ELF-1 (cell line): Measurements from ENCODE around the gene RGS7.
"Not testable (repeated sequence)": the region's sequence is repeated elsewhere in the genome, so short reads cannot be mapped to it uniquely, and the experiment has no call there.

Source experiments
- DNase-seq: peaks from one replicate; pipeline ENCODE4 v3.0.0-alpha.2; 2016; ENCODE audit warnings: low read depth, low spot score

The RGS7 gene

GRCh38 chr1:240985081-240985480, 371.9 kb downstream of the RGS7 start:
- DNase-seq, result no peak

- no peak for DNase-seq
These were observed 376.7 kb downstream of the RGS7 start for GRCh38 chr1:240980342-240980741.

- DNase-seq, result no peak
These were observed 380.3 kb downstream of the RGS7 start for GRCh38 chr1:240976685-240977084.

- no peak for DNase-seq
These were observed 383.1 kb downstream of the RGS7 start for GRCh38 chr1:240973875-240974274.

GRCh38 chr1:240972059-240972458, 384.9 kb downstream of the RGS7 start:
- DNase-seq, result not testable (repeated sequence)

- DNase-seq, result no peak
These were observed 386.8 kb downstream of the RGS7 start for GRCh38 chr1:240970253-240970652.

GRCh38 chr1:240968864-240969263, 388.1 kb downstream of the RGS7 start:
- DNase-seq, result no peak

GRCh38 chr1:240967070-240967724, 389.8 kb downstream of the RGS7 start:
- DNase-seq, result peak; percentile 6

GRCh38 chr1:240965581-240966091, 391.4 kb downstream of the RGS7 start:
- no peak for DNase-seq

GRCh38 chr1:240962086-240962485, 394.9 kb downstream of the RGS7 start:
- DNase-seq, result no peak

- DNase-seq, result no peak
These were observed 400.6 kb downstream of the RGS7 start for GRCh38 chr1:240956424-240956823.

- DNase-seq, result no peak
These were observed 401.0 kb downstream of the RGS7 start for GRCh38 chr1:240956020-240956419.

GRCh38 chr1:240947438-240948224, 409.4 kb downstream of the RGS7 start:
- DNase-seq, result no peak

GRCh38 chr1:240946926-240947325, 410.1 kb downstream of the RGS7 start:
- no peak for DNase-seq

- DNase-seq, result no peak
These were observed 414.1 kb downstream of the RGS7 start for GRCh38 chr1:240942901-240943300.

- no peak for DNase-seq
These were observed 415.2 kb downstream of the RGS7 start for GRCh38 chr1:240941701-240942370.

- no peak for DNase-seq
These were observed 419.9 kb downstream of the RGS7 start for GRCh38 chr1:240936911-240937668.

GRCh38 chr1:240935920-240936319, 421.1 kb downstream of the RGS7 start:
- DNase-seq, result no peak

- no peak for DNase-seq
These were observed 426.0 kb downstream of the RGS7 start for GRCh38 chr1:240931031-240931430.

- no peak for DNase-seq
These were observed 428.7 kb downstream of the RGS7 start for GRCh38 chr1:240928265-240928664.

GRCh38 chr1:240927821-240928220, 429.2 kb downstream of the RGS7 start:
- DNase-seq, result no peak

GRCh38 chr1:240925273-240925672, 431.7 kb downstream of the RGS7 start:
- no peak for DNase-seq
